Lower leg skin (tissue), 3 donors: ENCODE data around the gene PRKCZ.

Experiments
- POLR2A ChIP-seq, 2 donors: fragments of 450-650 bp; IDR thresholded peaks; one replicate each; pipeline ENCODE4 v1.6.1; 2016 to 2017; ENCODE audit warnings: antibody characterized with exemption in 2 of 2, mild to moderate bottlenecking in 1 of 2, moderate library complexity in 1 of 2
- TF ChIP-seq, protein P1 (sequence below), 3 donors: fragments of 450-650 bp; IDR thresholded peaks; one replicate each; pipeline ENCODE4 v1.5.1; 2016; ENCODE audit warnings: antibody characterized with exemption in 3 of 3, mild to moderate bottlenecking in 3 of 3, moderate library complexity in 2 of 3

DNA sequence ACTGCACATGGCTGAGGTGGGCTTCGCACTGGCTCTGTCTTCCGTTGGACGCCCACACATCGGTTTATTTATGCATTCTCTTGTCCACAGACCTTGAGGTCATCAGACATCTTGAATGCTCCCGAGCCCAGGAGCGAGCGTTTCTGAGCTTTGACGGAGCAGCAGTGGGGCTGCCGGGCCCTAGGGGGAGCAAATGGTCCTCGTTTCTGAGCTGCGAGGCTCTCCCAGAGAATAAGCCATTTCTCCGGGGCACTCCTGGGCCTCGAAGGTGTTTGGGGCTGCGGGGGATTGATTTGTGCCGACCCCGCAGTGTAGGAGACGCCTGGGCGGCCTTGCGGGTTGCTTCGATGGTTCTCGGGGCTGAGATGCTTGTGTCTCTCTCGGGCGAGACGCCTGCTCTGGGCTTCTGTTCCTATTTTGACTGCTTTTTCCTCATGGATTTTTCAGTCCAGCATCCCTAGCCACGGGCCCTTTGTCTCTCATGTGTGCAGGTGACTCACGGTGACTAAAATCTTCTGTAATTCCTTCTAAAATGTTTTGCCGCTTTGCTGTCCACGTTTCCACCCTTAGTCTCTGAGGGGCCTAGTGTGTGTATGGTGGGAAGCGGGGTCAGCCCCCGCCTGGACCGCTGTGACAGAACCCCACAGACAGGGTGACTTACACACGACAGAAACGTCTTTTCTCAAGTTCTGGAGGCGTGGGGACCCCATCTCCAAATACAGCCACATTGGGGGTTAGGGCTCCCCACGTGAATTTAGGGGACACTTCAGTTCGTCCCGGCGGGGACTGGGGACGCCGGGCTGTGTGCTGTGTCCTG lies 82.2 kb downstream of the PRKCZ start:
- TF ChIP-seq, protein P1, sequence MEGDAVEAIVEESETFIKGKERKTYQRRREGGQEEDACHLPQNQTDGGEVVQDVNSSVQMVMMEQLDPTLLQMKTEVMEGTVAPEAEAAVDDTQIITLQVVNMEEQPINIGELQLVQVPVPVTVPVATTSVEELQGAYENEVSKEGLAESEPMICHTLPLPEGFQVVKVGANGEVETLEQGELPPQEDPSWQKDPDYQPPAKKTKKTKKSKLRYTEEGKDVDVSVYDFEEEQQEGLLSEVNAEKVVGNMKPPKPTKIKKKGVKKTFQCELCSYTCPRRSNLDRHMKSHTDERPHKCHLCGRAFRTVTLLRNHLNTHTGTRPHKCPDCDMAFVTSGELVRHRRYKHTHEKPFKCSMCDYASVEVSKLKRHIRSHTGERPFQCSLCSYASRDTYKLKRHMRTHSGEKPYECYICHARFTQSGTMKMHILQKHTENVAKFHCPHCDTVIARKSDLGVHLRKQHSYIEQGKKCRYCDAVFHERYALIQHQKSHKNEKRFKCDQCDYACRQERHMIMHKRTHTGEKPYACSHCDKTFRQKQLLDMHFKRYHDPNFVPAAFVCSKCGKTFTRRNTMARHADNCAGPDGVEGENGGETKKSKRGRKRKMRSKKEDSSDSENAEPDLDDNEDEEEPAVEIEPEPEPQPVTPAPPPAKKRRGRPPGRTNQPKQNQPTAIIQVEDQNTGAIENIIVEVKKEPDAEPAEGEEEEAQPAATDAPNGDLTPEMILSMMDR (IDR thresholded peaks at IDR 0.05), result no peak
- TF ChIP-seq POLR2A (IDR thresholded peaks at IDR 0.05), result no peak
